Esophagus squamous epithelium (tissue), 5 donors: ENCODE data around the gene RASGRP2. TPM values are rescaled to one million over a fixed set of nuclear protein-coding genes. Genes with fewer than 3 reads are reported as not detected.

Source experiments
- DNase-seq: peaks from one replicate; lab custom pipeline; 2025; lab: John Stamatoyannopoulos, UW
- H3K27ac ChIP-seq, 4 donors: fragments of 200-600 bp; sonication (generic); one replicate each; pipeline ENCODE4 v1.5.1; 2016 to 2019; ENCODE audit warnings: mild to moderate bottlenecking in 1 of 4
- H3K27me3 ChIP-seq, 4 donors: fragments of 200-600 bp; sonication (generic); 1 replicate in 3 of 4; 2 replicates in 1 of 4; pipeline versions ENCODE4 v1.5.1 to v1.6.0; 2017 to 2021; ENCODE audit warnings: antibody characterized with exemption in 1 of 4
- H3K36me3 ChIP-seq, 3 donors: fragments of 200-600 bp; sonication (generic); one replicate each; pipeline ENCODE4 v1.5.1; 2016 to 2019
- H3K4me1 ChIP-seq, 3 donors: fragments of 200-600 bp; sonication (generic); one replicate each; pipeline ENCODE4 v1.5.1; 2017 to 2019
- H3K4me3 ChIP-seq, 4 donors: fragments of 200-600 bp; sonication (generic); 1 replicate in 3 of 4; 2 replicates in 1 of 4; pipeline ENCODE4 v1.5.1; 2016 to 2019; ENCODE audit warnings: mild to moderate bottlenecking in 2 of 4, moderate library complexity in 1 of 4
- H3K9me3 ChIP-seq, 3 donors: fragments of 200-600 bp; sonication (generic); one replicate each; pipeline ENCODE4 v1.5.1; 2016 to 2019
- POLR2A ChIP-seq, 4 donors: fragments of 450-650 bp; IDR thresholded peaks; one replicate each; pipeline ENCODE4 v1.6.1; 2017; ENCODE audit warnings: antibody characterized with exemption in 4 of 4, mild to moderate bottlenecking in 4 of 4, moderate library complexity in 3 of 4
- WGBS, 2 donors: methylation state at CpG; one replicate each; pipeline ENCODE4 v1.1.5; 2018; 5-methylcytosine and 5-hydroxymethylcytosine counted together
- intact Hi-C: fragments of 100-400 bp; cut with DNase I; formaldehyde crosslinking; loops from one replicate; pipeline ENCODE4 v1.15.0; 2022
- total RNA-seq, 4 donors: library from RNA; depleted of rRNA; stranded (reverse); fragments of >200 nt; gene quantifications; one replicate each; pipeline ENCODE4 v1.1.0, GENCODE V29; 2016
- TF ChIP-seq, protein P1 (sequence below), 6 experiments: fragments of 450-650 bp in 4 of 6; fragments of 200-600 bp in 2 of 6; sonication (generic) in 2 of 6; IDR thresholded peaks; one replicate each; pipeline ENCODE4 v1.5.1; 2016 to 2019; ENCODE audit warnings: antibody characterized with exemption in 6 of 6, mild to moderate bottlenecking in 4 of 6, moderate library complexity in 4 of 6
- donor health status: DM: yes; HTN: yes; CAD: no.

RASGRP2 gene
- total RNA-seq, 4 donors from 2014 or later = 2.6 to 13.2 (median 4.9) TPM

DNA sequence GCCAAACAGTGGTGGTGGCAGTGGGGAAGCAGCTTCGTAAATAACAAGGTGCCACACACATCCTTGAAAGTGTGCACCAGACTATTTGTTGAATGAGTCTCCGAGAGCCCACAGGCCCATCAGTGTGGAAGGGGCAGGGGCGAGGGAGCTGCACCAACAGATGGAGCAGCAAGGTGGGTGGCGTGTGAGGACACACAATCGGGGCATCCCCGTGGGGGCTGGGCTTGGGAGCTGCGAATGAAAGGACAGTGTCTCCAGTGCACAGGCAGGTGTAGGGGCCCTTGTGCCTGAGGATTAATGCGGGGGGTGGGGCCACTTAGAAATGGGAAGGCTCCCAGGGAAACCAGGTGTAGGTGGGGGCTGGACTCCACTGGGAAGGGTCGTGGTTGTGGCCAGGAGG lies 23.8 kb downstream of the RASGRP2 start:
- intact Hi-C loops = no loop called here
- peaks cover 0 to 12% (median 6%) of the 10 kb centered on the region in 3 donors for H3K4me1 ChIP-seq
- no peak for TF ChIP-seq POLR2A (IDR thresholded peaks at IDR 0.05)
- TF ChIP-seq, protein P1, sequence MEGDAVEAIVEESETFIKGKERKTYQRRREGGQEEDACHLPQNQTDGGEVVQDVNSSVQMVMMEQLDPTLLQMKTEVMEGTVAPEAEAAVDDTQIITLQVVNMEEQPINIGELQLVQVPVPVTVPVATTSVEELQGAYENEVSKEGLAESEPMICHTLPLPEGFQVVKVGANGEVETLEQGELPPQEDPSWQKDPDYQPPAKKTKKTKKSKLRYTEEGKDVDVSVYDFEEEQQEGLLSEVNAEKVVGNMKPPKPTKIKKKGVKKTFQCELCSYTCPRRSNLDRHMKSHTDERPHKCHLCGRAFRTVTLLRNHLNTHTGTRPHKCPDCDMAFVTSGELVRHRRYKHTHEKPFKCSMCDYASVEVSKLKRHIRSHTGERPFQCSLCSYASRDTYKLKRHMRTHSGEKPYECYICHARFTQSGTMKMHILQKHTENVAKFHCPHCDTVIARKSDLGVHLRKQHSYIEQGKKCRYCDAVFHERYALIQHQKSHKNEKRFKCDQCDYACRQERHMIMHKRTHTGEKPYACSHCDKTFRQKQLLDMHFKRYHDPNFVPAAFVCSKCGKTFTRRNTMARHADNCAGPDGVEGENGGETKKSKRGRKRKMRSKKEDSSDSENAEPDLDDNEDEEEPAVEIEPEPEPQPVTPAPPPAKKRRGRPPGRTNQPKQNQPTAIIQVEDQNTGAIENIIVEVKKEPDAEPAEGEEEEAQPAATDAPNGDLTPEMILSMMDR (IDR thresholded peaks at IDR 0.05) = no peak
- H3K27ac ChIP-seq = no peak overlapping the region
- no peaks in the 10 kb centered on the region for H3K9me3 ChIP-seq
- WGBS, 2 donors = 44 to 61% methylated on average over 8 of the region's 9 CpGs
- H3K4me3 ChIP-seq = no peak overlapping the region
- H3K36me3 ChIP-seq = no peaks in the 10 kb centered on the region
- H3K27me3 ChIP-seq = peaks cover 0 to 90% (median 11%) of the 10 kb centered on the region in 4 donors
- DNase-seq = no peak

DNA sequence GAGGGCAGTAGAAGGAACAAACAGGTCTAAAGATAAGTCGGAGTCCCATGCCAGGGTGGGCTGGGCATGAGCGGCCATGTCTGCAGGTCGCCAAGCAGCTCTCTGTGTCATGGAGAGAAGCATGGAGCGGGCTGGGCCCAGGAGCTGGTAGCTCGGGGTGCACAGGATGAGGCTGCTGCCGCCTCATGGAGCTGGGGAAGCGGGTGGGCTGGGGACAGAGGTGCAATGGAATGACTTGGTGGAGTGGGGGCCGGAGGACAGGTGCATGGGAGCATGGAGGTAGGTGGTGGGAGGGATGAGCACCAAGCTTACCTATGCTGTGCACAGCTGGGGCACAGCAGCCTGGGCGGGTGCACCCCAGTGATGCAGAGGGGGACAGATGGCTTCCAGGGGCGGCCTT lies 24.5 kb downstream of the RASGRP2 start:
- Histone ChIP-seq H3K4me3 (no peak overlapping the region), H3K9me3 (no peaks in the 10 kb centered on the region), H3K36me3 (no peaks in the 10 kb centered on the region), H3K27me3 (peaks cover 0 to 98% (median 15%) of the 10 kb centered on the region in 4 donors), H3K4me1 (peaks cover 0 to 12% (median 6%) of the 10 kb centered on the region in 3 donors), H3K27ac (no peak overlapping the region)
- intact Hi-C loops = no loop called here
- DNase-seq = no peak
- WGBS, 2 donors = 69 to 79% methylated on average over 9 to 10 of the region's 10 CpGs
- TF ChIP-seq POLR2A (IDR thresholded peaks at IDR 0.05) = no peak
- TF ChIP-seq, protein P1 (IDR thresholded peaks at IDR 0.05) = no peak

DNA sequence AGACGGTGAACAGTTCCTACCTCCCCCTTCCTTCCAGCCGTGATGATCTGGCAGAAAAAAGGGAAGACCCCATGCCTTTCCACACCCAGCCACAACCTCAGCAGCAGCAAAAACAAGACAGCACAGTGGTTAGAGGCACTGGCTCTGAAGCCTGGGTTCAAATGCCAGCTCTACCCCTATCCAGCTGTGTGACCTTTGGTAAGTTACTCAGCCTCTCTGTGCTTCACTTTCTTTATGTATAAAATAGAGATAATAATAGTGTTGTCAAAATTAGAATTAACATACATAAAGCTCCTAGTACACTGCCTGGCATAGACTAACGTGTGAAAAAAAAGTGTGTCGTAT lies 25.2 kb downstream of the RASGRP2 start:
- Histone ChIP-seq H3K9me3 (no peaks in the 10 kb centered on the region), H3K4me3 (no peak overlapping the region), H3K27me3 (peaks cover 0 to 100% (median 18%) of the 10 kb centered on the region in 4 donors), H3K27ac (no peak overlapping the region), H3K36me3 (no peaks in the 10 kb centered on the region), H3K4me1 (peaks cover under 1 to 13% (median 6%) of the 10 kb centered on the region in 3 donors)
- 50 to 54% methylated on average over 4 of the region's 4 CpGs for WGBS, 2 donors
- no peak for TF ChIP-seq POLR2A (IDR thresholded peaks at IDR 0.05)
- TF ChIP-seq, protein P1 (IDR thresholded peaks at IDR 0.05) = no peak
- DNase-seq = no peak
- intact Hi-C loops = no loop called here

DNA sequence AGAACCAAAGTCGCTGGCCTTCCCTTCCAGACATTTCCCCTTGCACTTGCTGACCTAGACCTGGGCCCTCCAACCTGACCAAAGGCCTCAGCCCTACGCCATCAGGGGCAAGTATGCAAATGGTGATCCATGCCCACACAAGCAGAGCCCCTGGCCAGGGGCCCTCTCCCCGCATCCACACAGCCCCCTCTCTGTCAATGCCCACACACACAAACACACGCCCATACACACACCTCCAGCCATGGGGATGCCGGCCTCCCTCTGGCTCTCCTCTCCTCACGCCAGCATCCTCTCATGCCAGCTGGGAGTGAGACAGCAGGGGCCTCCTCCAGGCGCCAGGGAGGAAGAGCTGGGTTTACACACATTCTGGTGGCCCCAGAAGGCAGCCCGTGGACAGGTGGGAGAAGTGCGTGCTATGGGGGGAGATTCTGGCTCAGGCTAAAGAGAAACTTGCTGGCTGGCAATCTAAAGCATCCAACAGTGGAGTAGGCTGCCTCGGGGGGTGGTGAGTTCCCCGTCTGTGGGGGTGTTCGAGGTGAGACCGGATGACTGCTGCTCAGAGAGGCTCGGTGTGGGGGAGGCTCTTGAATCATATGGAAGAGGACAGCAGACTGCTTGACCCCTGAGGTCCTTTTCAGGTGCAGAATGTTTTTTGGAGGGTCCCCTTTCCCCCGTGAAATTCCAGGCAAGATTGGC lies 25.7 kb downstream of the RASGRP2 start:
- Histone ChIP-seq H3K27ac (no peak overlapping the region), H3K36me3 (no peaks in the 10 kb centered on the region), H3K27me3 (peaks cover 0 to 100% (median 18%) of the 10 kb centered on the region in 4 donors), H3K4me3 (no peak overlapping the region), H3K9me3 (no peaks in the 10 kb centered on the region), H3K4me1 (peaks cover under 1 to 13% (median 5%) of the 10 kb centered on the region in 3 donors)
- DNase-seq = no peak
- intact Hi-C loops = no loop called here
- WGBS, 2 donors = 56 to 63% methylated on average over 11 to 13 of the region's 15 CpGs
- no peak for TF ChIP-seq POLR2A (IDR thresholded peaks at IDR 0.05)
- TF ChIP-seq, protein P1 (IDR thresholded peaks at IDR 0.05) = no peak

DNA sequence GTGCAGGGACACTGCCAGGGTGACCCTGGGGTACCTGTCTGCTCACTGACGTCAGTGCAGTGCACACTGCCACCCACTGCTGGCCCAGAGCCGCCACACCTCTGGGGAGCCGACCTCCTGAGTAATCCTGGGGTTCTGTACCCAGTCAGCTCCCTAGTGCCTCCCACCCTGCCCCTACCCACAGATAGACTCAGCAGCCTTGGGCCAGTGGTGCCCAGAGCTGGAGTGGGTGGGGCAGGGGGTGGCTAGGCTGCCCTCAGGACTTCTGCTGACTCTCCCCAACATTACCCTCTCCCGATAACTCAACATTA lies 26.7 kb downstream of the RASGRP2 start:
- no peak for TF ChIP-seq POLR2A (IDR thresholded peaks at IDR 0.05)
- TF ChIP-seq, protein P1 (IDR thresholded peaks at IDR 0.05) = no peak
- H3K9me3 ChIP-seq = no peaks in the 10 kb centered on the region
- H3K4me3 ChIP-seq = no peak overlapping the region
- no peak for DNase-seq
- WGBS, 2 donors = 60 to 100% methylated on average over 1 to 4 of the region's 4 CpGs
- intact Hi-C loops = no loop called here
- H3K27ac ChIP-seq = no peak overlapping the region
- H3K36me3 ChIP-seq = no peaks in the 10 kb centered on the region
- peaks cover 4 to 18% (median 12%) of the 10 kb centered on the region in 3 donors for H3K4me1 ChIP-seq
- H3K27me3 ChIP-seq = peaks cover 5 to 100% (median 22%) of the 10 kb centered on the region in 4 donors
